Measurements from ENCODE around the gene CDC25A. TPM values are rescaled to one million over a fixed set of nuclear protein-coding genes. Genes with fewer than 3 reads are reported as not detected.

The CDC25A gene
- total and polyA plus RNA-seq, 5 experiments from 2014 or later, result not detected

GRCh38 chr3:48189321-48189720 is 1.1 kb upstream of the CDC25A start:
- Mint-ChIP-seq H3K9me3 (no peaks in the 10 kb centered on the region), H3K4me1 (peaks cover 9 to 21% (median 14%) of the 10 kb centered on the region in 4 donors), H3K36me3 (no peaks in the 10 kb centered on the region), H3K27me3 (peaks cover 9 to 29% (median 23%) of the 10 kb centered on the region in 5 donors), H3K27ac (peak overlapping the region in 2 of 10 donors; percentile 68 to 80), H3K4me3 (peak overlapping the region in 1 of 10 donors; percentile 94)
- no peak for DNase-seq
- no peak for ATAC-seq
- POLR2A ChIA-PET, result interaction anchor here (1.0 kb wide), 1 partner anchor 368 kb away, joined by 3 read pairs; no protein-coding TSS in a partner anchor

GRCh38 chr3:48187579-48188265 is 495 bp downstream of the CDC25A start:
- Mint-ChIP-seq H3K9me3 (no peaks in the 10 kb centered on the region), H3K36me3 (no peaks in the 10 kb centered on the region), H3K4me3 (peak overlapping the region; percentile 87 to 97 (median 94)), H3K27me3 (peaks cover 9 to 39% (median 19%) of the 10 kb centered on the region in 5 donors), H3K4me1 (peaks cover 9 to 21% (median 14%) of the 10 kb centered on the region in 4 donors), H3K27ac (peak overlapping the region in 2 of 10 donors; percentile 52 to 82)
- ATAC-seq (peak; percentile 14 to 26), DNase-seq (peak in 5 of 10 donors; percentile 4 to 64 (median 14))
- POLR2A ChIA-PET, result interaction anchor here (0.6 to 1.2 kb wide), 3 partner anchors 52 to 306 kb away, joined by 4 to 5 read pairs (median 4); partner anchors contain the start of gene ZNF589

- Mint-ChIP-seq H3K27ac (no peak overlapping the region), H3K36me3 (no peaks in the 10 kb centered on the region), H3K4me1 (peaks cover 9 to 21% (median 14%) of the 10 kb centered on the region in 4 donors), H3K4me3 (peak overlapping the region; percentile 56 to 94 (median 80)), H3K27me3 (peaks cover 9 to 43% (median 19%) of the 10 kb centered on the region in 5 donors), H3K9me3 (no peaks in the 10 kb centered on the region)
- POLR2A ChIA-PET, result interaction anchor here (0.6 kb wide), 1 partner anchor 306 kb away, joined by 4 read pairs; no protein-coding TSS in a partner anchor
- no peak for DNase-seq
- ATAC-seq, result no peak
Observed at GRCh38 chr3:48187301-48187578, 977 bp downstream of the CDC25A start.

- no peaks in the 10 kb centered on the region for H3K36me3 Mint-ChIP-seq
- H3K9me3 Mint-ChIP-seq, result no peaks in the 10 kb centered on the region
- H3K4me1 Mint-ChIP-seq, result peaks cover 9 to 21% (median 14%) of the 10 kb centered on the region in 4 donors
- H3K27ac Mint-ChIP-seq, result peak overlapping the region in 1 of 10 donors; percentile 14
- no peak for ATAC-seq
- DNase-seq, result no peak
- peak overlapping the region; percentile 56 to 94 (median 80) for H3K4me3 Mint-ChIP-seq
- H3K27me3 Mint-ChIP-seq, result peaks cover 9 to 43% (median 19%) of the 10 kb centered on the region in 5 donors
- POLR2A ChIA-PET, result interaction anchor here (0.6 to 0.7 kb wide), 2 partner anchors 46 to 307 kb away, joined by 4 to 6 read pairs; no protein-coding TSS in a partner anchor
Observed at GRCh38 chr3:48186631-48187300, 1.5 kb downstream of the CDC25A start.

GRCh38 chr3:48185129-48185528 is 3.1 kb downstream of the CDC25A start:
- Mint-ChIP-seq H3K36me3 (no peaks in the 10 kb centered on the region), H3K27ac (no peak overlapping the region), H3K9me3 (no peaks in the 10 kb centered on the region), H3K4me1 (peaks cover 9 to 21% (median 14%) of the 10 kb centered on the region in 4 donors), H3K27me3 (peaks cover 9 to 43% (median 21%) of the 10 kb centered on the region in 5 donors), H3K4me3 (no peak overlapping the region)
- DNase-seq, result no peak
- POLR2A ChIA-PET, result no interaction called here
- ATAC-seq, result no peak

- peaks cover 9 to 43% (median 21%) of the 10 kb centered on the region in 5 donors for H3K27me3 Mint-ChIP-seq
- H3K4me3 Mint-ChIP-seq, result no peak overlapping the region
- no peaks in the 10 kb centered on the region for H3K36me3 Mint-ChIP-seq
- H3K9me3 Mint-ChIP-seq, result no peaks in the 10 kb centered on the region
- peaks cover 9 to 21% (median 14%) of the 10 kb centered on the region in 4 donors for H3K4me1 Mint-ChIP-seq
- no peak overlapping the region for H3K27ac Mint-ChIP-seq
- POLR2A ChIA-PET, result no interaction called here
- ATAC-seq (no peak), DNase-seq (no peak)
Observed at GRCh38 chr3:48184299-48184698, 3.9 kb downstream of the CDC25A start.

- no peak for ATAC-seq
- Mint-ChIP-seq H3K4me3 (no peak overlapping the region), H3K27me3 (peaks cover 0 to 25% (median 10%) of the 10 kb centered on the region in 5 donors), H3K36me3 (no peaks in the 10 kb centered on the region), H3K4me1 (no peaks in the 10 kb centered on the region), H3K27ac (no peak overlapping the region), H3K9me3 (no peaks in the 10 kb centered on the region)
- POLR2A ChIA-PET, result no interaction called here
- no peak for DNase-seq
Observed at GRCh38 chr3:48180531-48181253, 7.5 kb downstream of the CDC25A start.

GRCh38 chr3:48180021-48180420 is 8.2 kb downstream of the CDC25A start:
- Mint-ChIP-seq H3K36me3 (no peaks in the 10 kb centered on the region), H3K27me3 (peaks cover 0 to 20% (median 7%) of the 10 kb centered on the region in 5 donors), H3K4me3 (no peak overlapping the region), H3K9me3 (no peaks in the 10 kb centered on the region), H3K4me1 (no peaks in the 10 kb centered on the region), H3K27ac (no peak overlapping the region)
- ATAC-seq (no peak), DNase-seq (no peak)
- POLR2A ChIA-PET, result no interaction called here

GRCh38 chr3:48178072-48178471 is 10.1 kb downstream of the CDC25A start:
- Mint-ChIP-seq H3K36me3 (no peaks in the 10 kb centered on the region), H3K27ac (no peak overlapping the region), H3K27me3 (peaks cover 0 to 8% (median 1%) of the 10 kb centered on the region in 5 donors), H3K9me3 (no peaks in the 10 kb centered on the region), H3K4me1 (no peaks in the 10 kb centered on the region), H3K4me3 (no peak overlapping the region)
- DNase-seq (no peak), ATAC-seq (no peak)
- POLR2A ChIA-PET, result no interaction called here

- POLR2A ChIA-PET, result no interaction called here
- no peaks in the 10 kb centered on the region for H3K4me1 Mint-ChIP-seq
- ATAC-seq, result no peak
- H3K36me3 Mint-ChIP-seq, result no peaks in the 10 kb centered on the region
- H3K9me3 Mint-ChIP-seq, result no peaks in the 10 kb centered on the region
- DNase-seq, result peak; percentile 8 to 65 (median 23)
- no peaks in the 10 kb centered on the region for H3K27me3 Mint-ChIP-seq
- H3K27ac Mint-ChIP-seq, result no peak overlapping the region
- H3K4me3 Mint-ChIP-seq, result no peak overlapping the region
Observed at GRCh38 chr3:48157950-48158376, 30.3 kb downstream of the CDC25A start.

- Mint-ChIP-seq H3K27me3 (peaks cover 0 to under 1% (median 0%) of the 10 kb centered on the region in 5 donors), H3K27ac (peak overlapping the region in 1 of 10 donors; percentile 32), H3K4me1 (no peaks in the 10 kb centered on the region), H3K36me3 (no peaks in the 10 kb centered on the region), H3K9me3 (no peaks in the 10 kb centered on the region), H3K4me3 (no peak overlapping the region)
- DNase-seq, result no peak
- no peak for ATAC-seq
- POLR2A ChIA-PET, result no interaction called here
Observed at GRCh38 chr3:48157202-48157840, 30.9 kb downstream of the CDC25A start.

GRCh38 chr3:48156163-48156562 is 32.1 kb downstream of the CDC25A start:
- no peak for DNase-seq
- POLR2A ChIA-PET, result no interaction called here
- ATAC-seq, result no peak

More at GRCh38 chr3:48156163-48156562, 32.1 kb downstream of the CDC25A start:
- Mint-ChIP-seq H3K27me3 (peaks cover 0 to 2% (median 0%) of the 10 kb centered on the region in 5 donors), H3K36me3 (no peaks in the 10 kb centered on the region), H3K4me3 (no peak overlapping the region), H3K4me1 (peaks cover 0 to 1% (median 0%) of the 10 kb centered on the region in 4 donors), H3K27ac (peak overlapping the region in 1 of 10 donors; percentile 38), H3K9me3 (no peaks in the 10 kb centered on the region)
